GM12892 (cell line): ENCODE measurements around the gene ATXN1.

Source experiments
- DNase-seq: peaks from one replicate; pipeline ENCODE4 v3.0.0; 2011; ENCODE audit not compliant: insufficient read length
- FAIRE-seq: peaks from 2 replicates; lab custom pipeline; 2011; peaks lifted over from hg19 to GRCh38; lab: Jason Lieb, UNC
- POLR2A ChIP-seq: IDR thresholded peaks from 2 replicates; pipeline ENCODE4 v1.6.1; 2011; ENCODE audit warnings: low read depth, low read length, control low read depth
- POLR2AphosphoS5 ChIP-seq: IDR thresholded peaks from 2 replicates; pipeline ENCODE4 v1.6.1; 2011; ENCODE audit warnings: low read depth, low read length, control low read depth
- TAF1 ChIP-seq: IDR thresholded peaks from 2 replicates; pipeline ENCODE4 v1.6.1; 2011; ENCODE audit warnings: low read depth, mild to moderate bottlenecking, control low read depth, low read length, borderline replicate concordance

Gene ATXN1

DNA sequence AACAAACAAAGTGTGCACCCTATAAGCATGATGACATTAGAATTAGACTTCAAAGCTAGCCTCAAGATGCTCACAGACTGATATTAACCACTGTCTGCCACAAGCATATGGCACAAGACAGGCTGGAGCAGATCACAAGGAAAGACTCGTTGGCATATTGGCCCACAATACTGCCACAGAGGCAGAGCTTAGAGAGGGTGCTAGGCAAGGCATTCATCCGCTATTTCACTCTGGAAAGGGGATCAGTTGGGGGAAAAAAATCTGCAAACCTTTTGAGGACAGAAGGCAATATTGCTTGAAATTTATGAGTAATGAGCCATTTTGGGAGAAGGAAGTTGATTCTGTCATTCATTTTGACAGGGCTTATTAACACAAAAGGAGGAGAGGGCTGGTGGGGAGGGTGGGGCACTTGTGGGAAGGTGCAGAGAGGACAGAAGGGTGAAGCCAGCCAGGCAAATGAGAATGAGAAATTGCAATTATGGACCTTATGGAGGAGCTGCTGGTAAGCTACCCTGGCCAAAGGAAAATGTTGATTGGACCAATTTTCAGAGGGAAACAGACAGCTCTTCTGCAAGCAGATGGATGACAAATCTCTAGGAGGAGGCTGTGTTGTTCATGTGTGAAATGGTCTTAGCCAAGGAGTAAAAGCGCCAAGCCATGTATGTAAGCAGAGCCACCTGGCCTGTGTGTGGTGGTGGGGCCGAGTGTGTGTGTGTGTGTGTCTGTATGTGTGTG lies 335.2 kb downstream of the ATXN1 start:
- no peak for DNase-seq
- TF ChIP-seq POLR2A: no peak
- no peak for FAIRE-seq

GRCh38 chr6:16421462-16421960 lies 339.7 kb downstream of the ATXN1 start:
- DNase-seq (no peak), FAIRE-seq (peak; percentile 82)
- 0 out of 2 replicates have a peak, but pooled peaks have one; percentile 30 for TF ChIP-seq POLR2AphosphoS5
- no peak for TF ChIP-seq TAF1

- TF ChIP-seq POLR2AphosphoS5 (no peak; the same call in 1 of the 2 replicates), TAF1 (no peak), POLR2A (no peak; the same call in none of the 2 replicates)
- FAIRE-seq (peak; percentile 87), DNase-seq (no peak)
These were observed 340.4 kb downstream of the ATXN1 start for GRCh38 chr6:16420715-16421461.

DNA sequence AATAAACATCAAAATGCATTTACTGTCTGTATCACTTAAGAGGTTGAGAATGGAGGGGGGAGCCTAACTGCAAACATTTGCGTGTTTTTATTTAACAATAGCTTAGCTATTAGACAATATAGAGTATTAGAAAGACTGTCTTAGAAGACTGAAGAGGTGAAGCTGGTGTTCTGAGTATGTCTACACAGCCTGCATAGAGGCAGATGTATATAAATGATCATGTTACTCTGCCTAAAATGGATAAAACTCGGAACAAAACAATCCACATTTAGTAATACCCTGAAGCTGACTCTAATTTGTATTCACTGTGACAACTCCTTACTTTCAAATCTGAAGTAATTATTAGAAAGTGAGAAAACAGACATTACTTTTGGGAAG lies 340.9 kb downstream of the ATXN1 start:
- TF ChIP-seq POLR2A: no peak; the same call in 1 of the 2 replicates
- no peak for TF ChIP-seq TAF1
- no peak; the same call in 1 of the 2 replicates for TF ChIP-seq POLR2AphosphoS5
- DNase-seq (no peak), FAIRE-seq (no peak)

DNA sequence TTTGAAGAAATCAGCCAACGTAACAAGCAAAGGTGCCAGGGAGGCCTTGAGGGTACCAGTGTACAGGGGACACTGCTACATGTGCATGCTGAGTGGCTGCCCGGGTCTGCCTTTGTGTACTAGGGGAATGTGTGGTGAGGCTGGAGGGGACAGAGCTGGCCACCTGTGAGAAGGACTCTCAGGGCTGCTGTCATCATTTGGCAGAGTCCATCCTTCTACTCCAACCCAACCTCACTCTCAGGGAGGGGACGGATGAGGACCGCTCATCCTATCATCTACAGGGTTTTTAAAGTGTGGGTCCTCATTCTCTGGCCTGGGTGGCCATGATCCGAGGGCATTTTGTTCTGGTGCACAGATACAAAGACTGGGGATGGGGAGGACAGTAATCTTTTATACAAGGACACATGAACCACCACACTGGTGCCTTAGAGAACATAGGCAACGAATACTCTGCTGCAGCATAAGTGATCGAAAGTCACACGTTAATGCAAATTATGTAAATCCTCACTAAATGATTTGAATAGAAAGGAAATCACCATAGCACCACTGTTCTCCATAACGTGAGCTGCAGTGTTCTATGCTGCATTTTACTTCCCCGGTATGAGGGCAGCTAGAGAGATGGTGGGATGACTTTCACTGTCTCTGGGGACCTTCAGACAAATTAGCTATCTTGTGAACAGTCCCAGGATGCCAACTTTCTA lies 341.5 kb downstream of the ATXN1 start:
- TF ChIP-seq POLR2A (peak; percentile 83; the same call in 1 of the 2 replicates), POLR2AphosphoS5 (no peak; the same call in 1 of the 2 replicates)
- DNase-seq: no peak
- peak; percentile 96 for FAIRE-seq

- FAIRE-seq: no peak
- no peak for TF ChIP-seq POLR2AphosphoS5
- no peak for TF ChIP-seq POLR2A
- no peak for TF ChIP-seq TAF1
- no peak for DNase-seq
These were observed 343.1 kb downstream of the ATXN1 start for GRCh38 chr6:16418151-16418550.

- DNase-seq: no peak
- no peak for FAIRE-seq
- TF ChIP-seq POLR2AphosphoS5: no peak
These were observed 345.6 kb downstream of the ATXN1 start for GRCh38 chr6:16415677-16416076.

- FAIRE-seq (peak; percentile 53), DNase-seq (no peak)
- TF ChIP-seq POLR2AphosphoS5 (no peak; the same call in 1 of the 2 replicates), TAF1 (no peak), POLR2A (peak; percentile 44; the same call in 1 of the 2 replicates)
These were observed 347.1 kb downstream of the ATXN1 start for GRCh38 chr6:16414205-16414604.

- FAIRE-seq (peak; percentile 54), DNase-seq (no peak)
- TF ChIP-seq POLR2AphosphoS5 (no peak), TAF1 (no peak), POLR2A (no peak; the same call in 1 of the 2 replicates)
These were observed 347.9 kb downstream of the ATXN1 start for GRCh38 chr6:16413399-16413798.

GRCh38 chr6:16412982-16413381 lies 348.3 kb downstream of the ATXN1 start:
- DNase-seq (no peak), FAIRE-seq (peak; percentile 21)
- TF ChIP-seq POLR2A (no peak), POLR2AphosphoS5 (no peak), TAF1 (no peak)

- no peak for TF ChIP-seq TAF1
- TF ChIP-seq POLR2A: no peak
- TF ChIP-seq POLR2AphosphoS5: no peak
- FAIRE-seq (no peak), DNase-seq (no peak)
These were observed 349.1 kb downstream of the ATXN1 start for GRCh38 chr6:16412171-16412570.

DNA sequence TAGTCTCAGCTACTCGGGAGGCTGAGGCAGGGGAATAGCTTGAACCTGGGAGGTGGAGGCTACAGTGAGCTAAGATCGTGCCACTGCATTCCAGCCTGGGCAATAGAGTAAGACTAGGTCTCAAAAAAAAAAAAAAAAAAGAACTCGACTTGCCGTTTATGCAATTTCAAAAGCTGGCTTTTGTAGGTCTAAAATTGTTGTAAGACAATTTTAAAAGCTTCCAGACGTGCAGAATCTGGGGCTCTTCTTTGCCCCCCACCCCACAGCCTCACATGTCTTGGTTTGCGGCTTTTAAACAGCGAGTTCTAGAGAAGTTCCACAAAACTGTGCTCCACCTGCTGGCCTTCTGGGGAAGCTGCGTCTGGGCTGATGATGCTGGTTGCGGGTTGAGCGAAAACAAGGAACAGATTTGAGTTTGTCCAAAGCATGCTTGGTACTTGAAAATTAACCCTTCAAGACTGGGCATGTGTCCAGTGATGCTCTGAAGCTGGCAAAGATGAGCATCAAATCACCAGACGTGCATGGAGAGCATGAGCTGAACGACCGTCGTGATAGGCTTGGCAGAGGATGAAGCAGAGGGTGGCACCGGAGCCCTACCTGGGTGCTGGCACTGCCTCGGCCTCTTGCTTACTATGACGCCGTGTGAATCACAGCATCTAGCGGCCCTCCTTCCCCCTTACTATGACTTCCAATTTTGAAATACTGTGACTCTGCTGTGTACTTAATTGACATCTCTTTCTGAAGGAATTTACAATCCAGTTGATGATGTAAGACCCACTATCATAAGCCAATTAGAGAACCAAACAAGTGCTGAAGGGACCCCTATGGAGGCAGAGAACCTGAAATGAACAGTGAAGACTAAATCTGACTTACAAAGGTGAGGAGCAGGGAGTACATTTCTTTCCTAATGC lies 351.5 kb downstream of the ATXN1 start:
- FAIRE-seq (peak; percentile 83), DNase-seq (no peak)
- no peak for TF ChIP-seq POLR2AphosphoS5
- TF ChIP-seq POLR2A: no peak
- TF ChIP-seq TAF1: no peak
